H1 (cell line): ENCODE data around the gene FAM133A.

ENCODE experiments used
- CBX5 ChIP-seq: fragments of 300-800, 300-1000 bp; sonication (generic); IDR thresholded peaks from 2 replicates; pipeline ENCODE4 v1.7.1; 2016; ENCODE audit warnings: antibody characterized with exemption, low read length, low read depth
- EZH2 ChIP-seq: fragments of 200-600 bp; sonication (generic); IDR thresholded peaks from 2 replicates; pipeline ENCODE4 v1.7.1; 2012; ENCODE audit warnings: low read depth, mild to moderate bottlenecking, moderate library complexity, low read length, inconsistent platforms; ENCODE audit not compliant: severe bottlenecking
- FOSL1 ChIP-seq: IDR thresholded peaks from 2 replicates; pipeline ENCODE4 v1.6.1; 2011; ENCODE audit warnings: mild to moderate bottlenecking, low read depth, low read length, moderate library complexity; ENCODE audit not compliant: insufficient read depth
- GTF2F1 ChIP-seq: IDR thresholded peaks from 2 replicates; pipeline ENCODE4 v1.6.1; 2012; ENCODE audit warnings: low read depth, low read length, improper control_type of control experiment, borderline replicate concordance
- KDM5A ChIP-seq: fragments of 200-600 bp; IDR thresholded peaks from 2 replicates; pipeline ENCODE4 v1.7.1; 2012; ENCODE audit warnings: mild to moderate bottlenecking, low read length, inconsistent platforms, mixed read lengths
- POLR2A ChIP-seq, 2 experiments: IDR thresholded peaks; 1 replicate in 1 of 2; 2 replicates in 1 of 2; pipeline ENCODE4 v1.6.1; 2011; ENCODE audit warnings: low read depth in 2 of 2, low read length in 2 of 2, mild to moderate bottlenecking in 2 of 2; ENCODE audit errors: control extremely low read depth in 1 of 2
- POLR2AphosphoS5 ChIP-seq: IDR thresholded peaks from 2 replicates; pipeline ENCODE4 v1.6.1; 2011; ENCODE audit warnings: low read depth, low read length
- RBBP5 ChIP-seq: IDR thresholded peaks from 2 replicates; pipeline ENCODE4 v1.7.1; 2012; ENCODE audit warnings: low read depth, mild to moderate bottlenecking, inconsistent platforms, low read length, moderate library complexity, borderline replicate concordance
- SIRT6 ChIP-seq: IDR thresholded peaks from one replicate; pipeline ENCODE4 v1.7.1; 2012; ENCODE audit warnings: low read length, inconsistent platforms
- TF ChIP-seq, protein P1 (sequence below), 3 experiments: IDR thresholded peaks; 1 replicate in 2 of 3; 2 replicates in 1 of 3; pipeline versions ENCODE4 v1.5.1 to v1.6.1; 2011; ENCODE audit warnings: low read length in 3 of 3, mild to moderate bottlenecking in 3 of 3, inconsistent platforms in 2 of 3, low read depth in 1 of 3, moderate library complexity in 1 of 3; ENCODE audit not compliant: insufficient read depth in 1 of 3; ENCODE audit errors: control extremely low read depth in 1 of 3
- TF ChIP-seq, protein P2 (sequence below): IDR thresholded peaks from 2 replicates; pipeline ENCODE4 v1.6.1; 2011; ENCODE audit warnings: low read length, improper control_type of control experiment
- TF ChIP-seq, protein P3 (sequence below): IDR thresholded peaks from 2 replicates; pipeline ENCODE4 v1.6.1; 2012; ENCODE audit warnings: inconsistent platforms

DNA sequence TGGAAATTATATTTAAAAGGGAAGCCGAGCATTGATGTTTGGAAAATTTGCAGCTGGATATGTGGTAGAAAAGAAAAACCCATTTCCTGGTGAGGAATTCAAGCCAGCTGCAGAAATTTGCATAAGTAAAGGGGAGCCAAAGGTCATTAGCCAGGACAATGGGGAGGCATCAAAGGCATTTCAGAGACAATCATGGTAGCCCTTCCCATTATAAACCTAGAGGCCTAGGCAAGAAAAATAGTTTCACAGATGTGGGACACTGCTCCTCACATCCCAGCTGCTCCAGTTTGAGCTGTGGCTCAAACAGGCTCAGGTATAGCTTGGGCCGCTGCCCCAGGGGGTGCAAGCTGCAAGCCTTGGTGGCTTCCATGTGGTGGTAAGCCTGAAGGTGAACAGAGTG is 36.4 kb upstream of the FAM133A start:
- TF ChIP-seq, protein P1, sequence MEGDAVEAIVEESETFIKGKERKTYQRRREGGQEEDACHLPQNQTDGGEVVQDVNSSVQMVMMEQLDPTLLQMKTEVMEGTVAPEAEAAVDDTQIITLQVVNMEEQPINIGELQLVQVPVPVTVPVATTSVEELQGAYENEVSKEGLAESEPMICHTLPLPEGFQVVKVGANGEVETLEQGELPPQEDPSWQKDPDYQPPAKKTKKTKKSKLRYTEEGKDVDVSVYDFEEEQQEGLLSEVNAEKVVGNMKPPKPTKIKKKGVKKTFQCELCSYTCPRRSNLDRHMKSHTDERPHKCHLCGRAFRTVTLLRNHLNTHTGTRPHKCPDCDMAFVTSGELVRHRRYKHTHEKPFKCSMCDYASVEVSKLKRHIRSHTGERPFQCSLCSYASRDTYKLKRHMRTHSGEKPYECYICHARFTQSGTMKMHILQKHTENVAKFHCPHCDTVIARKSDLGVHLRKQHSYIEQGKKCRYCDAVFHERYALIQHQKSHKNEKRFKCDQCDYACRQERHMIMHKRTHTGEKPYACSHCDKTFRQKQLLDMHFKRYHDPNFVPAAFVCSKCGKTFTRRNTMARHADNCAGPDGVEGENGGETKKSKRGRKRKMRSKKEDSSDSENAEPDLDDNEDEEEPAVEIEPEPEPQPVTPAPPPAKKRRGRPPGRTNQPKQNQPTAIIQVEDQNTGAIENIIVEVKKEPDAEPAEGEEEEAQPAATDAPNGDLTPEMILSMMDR (IDR thresholded peaks at IDR 0.05; ENCODE audit: control extremely low read depth in 1 of 3, insufficient read depth in 1 of 3, low read depth in 1 of 3, low read length in 3 of 3) = no peak
- TF ChIP-seq RBBP5 (no peak), POLR2A (IDR thresholded peaks at IDR 0.05; ENCODE audit: control extremely low read depth in 1 of 2, low read depth in 2 of 2, low read length in 2 of 2) (no peak), KDM5A (no peak), GTF2F1 (no peak), POLR2AphosphoS5 (no peak), CBX5 (no peak), SIRT6 (no peak), EZH2 (no peak), FOSL1 (no peak)
- TF ChIP-seq, protein P2, sequence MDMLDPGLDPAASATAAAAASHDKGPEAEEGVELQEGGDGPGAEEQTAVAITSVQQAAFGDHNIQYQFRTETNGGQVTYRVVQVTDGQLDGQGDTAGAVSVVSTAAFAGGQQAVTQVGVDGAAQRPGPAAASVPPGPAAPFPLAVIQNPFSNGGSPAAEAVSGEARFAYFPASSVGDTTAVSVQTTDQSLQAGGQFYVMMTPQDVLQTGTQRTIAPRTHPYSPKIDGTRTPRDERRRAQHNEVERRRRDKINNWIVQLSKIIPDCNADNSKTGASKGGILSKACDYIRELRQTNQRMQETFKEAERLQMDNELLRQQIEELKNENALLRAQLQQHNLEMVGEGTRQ = no peak
- TF ChIP-seq, protein P3, sequence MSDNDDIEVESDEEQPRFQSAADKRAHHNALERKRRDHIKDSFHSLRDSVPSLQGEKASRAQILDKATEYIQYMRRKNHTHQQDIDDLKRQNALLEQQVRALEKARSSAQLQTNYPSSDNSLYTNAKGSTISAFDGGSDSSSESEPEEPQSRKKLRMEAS = no peak
